Aorta (tissue), 5 donors: Measurements from ENCODE around the gene CLMN. TPM values are rescaled to one million over a fixed set of nuclear protein-coding genes. Genes with fewer than 3 reads are reported as not detected.

Experiments used
- ATAC-seq: fragments of 200-7000 bp; cut with Tn5 transposase; one replicate; pipeline ENCODE4 v1.9.1; 2022; ENCODE audit warnings: moderate library complexity; ENCODE audit not compliant: low FRiP score
- DNase-seq, 2 donors: peaks; one replicate each; pipeline ENCODE4 v3.0.0-alpha.2; 2020
- H3K27ac ChIP-seq, 2 donors: one replicate each; pipeline ENCODE4 v1.5.1; 2013; ENCODE audit warnings: low read length in 2 of 2, mild to moderate bottlenecking in 2 of 2, moderate library complexity in 2 of 2, control low read depth in 1 of 2, inconsistent platforms in 1 of 2, low read depth in 1 of 2
- H3K27me3 ChIP-seq, 2 donors: one replicate each; pipeline ENCODE4 v1.6.1; 2013; ENCODE audit warnings: control low read depth in 1 of 2, low read length in 1 of 2, mild to moderate bottlenecking in 1 of 2, moderate library complexity in 1 of 2; ENCODE audit not compliant: insufficient read depth in 2 of 2, control insufficient read depth in 1 of 2
- H3K36me3 ChIP-seq, 2 donors: one replicate each; pipeline ENCODE4 v1.6.1; 2013; ENCODE audit warnings: control low read depth in 1 of 2, low read length in 1 of 2, mild to moderate bottlenecking in 1 of 2; ENCODE audit not compliant: insufficient read depth in 2 of 2, control insufficient read depth in 1 of 2
- H3K4me1 ChIP-seq, 2 donors: one replicate each; pipeline ENCODE4 v1.6.1; 2013; ENCODE audit warnings: low read length in 2 of 2, control low read depth in 1 of 2, mild to moderate bottlenecking in 1 of 2, moderate library complexity in 1 of 2; ENCODE audit not compliant: insufficient read depth in 2 of 2, control insufficient read depth in 1 of 2
- H3K4me3 ChIP-seq, 2 donors: one replicate each; pipeline ENCODE4 v1.5.1; 2013; ENCODE audit warnings: low read length in 2 of 2, control low read depth in 1 of 2, mild to moderate bottlenecking in 1 of 2
- H3K9me3 ChIP-seq: one replicate; pipeline ENCODE4 v1.6.1; 2013; ENCODE audit warnings: mild to moderate bottlenecking, low read length; ENCODE audit not compliant: control insufficient read depth
- WGBS, 2 donors: extraction: QIAGEN DNeasy Blood & Tissue Kit; methylation state at CpG; one replicate each; pipeline ENCODE4 v1.1.7; 2013; 5-methylcytosine and 5-hydroxymethylcytosine counted together
- intact Hi-C, 2 donors: fragments of 100-400 bp; cut with DNase I; formaldehyde crosslinking; loops; one replicate each; pipeline versions ENCODE4 v1.14.2 to v1.15.0; 2022
- polyA plus RNA-seq, 2 donors: library from polyadenylated mRNA; stranded (reverse); fragments of 200-250 nt; gene quantifications; one replicate each; pipeline ENCODE4 v1.2.3, GENCODE V29; 2013
- total RNA-seq, 2 donors: library from RNA; stranded (reverse); fragmentation: NEBNext Ultra II Directional; extraction: Animal tissue kit (Norgen Biotek cat#: 25700); gene quantifications; one replicate each; pipeline ENCODE4 v1.2.1, GENCODE V29; 2021
- donor health status: healthy with polysubstance abuse.
- donor health status: Bipolar disorder and iron deficiency.
- donor health status: DM: no; HTN: no; CAD: no.
- donor health status: DM: no; HTN: no; CAD: no.
- donor health status: DM: yes; HTN: yes; CAD: no.

The CLMN gene
- total and polyA plus RNA-seq, 4 donors: 3.9 to 18.3 (median 11.0) TPM

DNA sequence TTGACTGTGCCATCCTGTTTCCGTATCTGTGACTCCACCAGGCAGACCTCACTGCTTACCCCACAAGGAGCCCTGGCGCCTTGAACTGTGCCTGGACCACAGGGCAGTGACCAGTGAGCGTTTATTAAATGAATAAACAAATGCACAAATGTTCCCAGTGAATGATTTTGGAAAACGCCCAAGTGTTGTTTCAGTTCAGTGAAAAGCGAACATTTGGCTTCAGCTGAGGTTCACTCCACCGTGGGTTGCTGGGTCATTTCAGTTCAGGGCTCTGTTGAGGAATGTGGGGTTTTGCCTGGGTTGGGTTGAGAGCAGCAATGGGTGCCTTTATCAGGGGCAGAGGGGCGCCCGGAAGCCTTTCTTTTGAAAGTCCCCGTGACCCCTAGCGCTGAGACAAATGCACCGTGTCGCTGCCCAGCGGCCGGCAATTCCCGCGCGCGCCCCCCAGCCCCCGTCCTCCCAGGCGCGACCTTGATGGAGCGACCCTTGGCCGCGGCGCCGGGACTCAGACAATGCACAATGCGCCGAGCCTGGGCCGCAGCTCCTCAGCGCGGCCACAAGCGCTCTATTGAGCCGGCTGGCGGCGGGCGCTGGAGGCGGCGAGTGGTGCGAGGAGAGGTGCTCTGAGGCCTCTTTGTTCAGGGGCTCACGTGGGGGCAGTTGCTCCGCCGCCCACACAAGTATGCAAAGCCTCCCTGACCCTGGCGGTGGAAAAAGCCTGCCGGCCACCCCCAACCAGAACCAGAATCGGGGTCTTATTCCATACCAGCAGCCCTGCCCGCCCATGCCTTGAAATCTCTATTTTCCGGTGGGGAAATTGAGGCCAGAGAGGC, 40.5 kb upstream of the CLMN start:
- WGBS, 2 donors: 35 to 40% methylated on average over 47 of the region's 47 CpGs
- no peak for ATAC-seq
- intact Hi-C loops: no loop called here
- no peak overlapping the region for H3K27ac ChIP-seq
- H3K9me3 ChIP-seq: peaks cover 2% of the 10 kb centered on the region
- no peaks in the 10 kb centered on the region for H3K4me1 ChIP-seq
- no peak for DNase-seq
- no peak overlapping the region for H3K4me3 ChIP-seq
- H3K36me3 ChIP-seq: no peaks in the 10 kb centered on the region
- no peaks in the 10 kb centered on the region for H3K27me3 ChIP-seq

DNA sequence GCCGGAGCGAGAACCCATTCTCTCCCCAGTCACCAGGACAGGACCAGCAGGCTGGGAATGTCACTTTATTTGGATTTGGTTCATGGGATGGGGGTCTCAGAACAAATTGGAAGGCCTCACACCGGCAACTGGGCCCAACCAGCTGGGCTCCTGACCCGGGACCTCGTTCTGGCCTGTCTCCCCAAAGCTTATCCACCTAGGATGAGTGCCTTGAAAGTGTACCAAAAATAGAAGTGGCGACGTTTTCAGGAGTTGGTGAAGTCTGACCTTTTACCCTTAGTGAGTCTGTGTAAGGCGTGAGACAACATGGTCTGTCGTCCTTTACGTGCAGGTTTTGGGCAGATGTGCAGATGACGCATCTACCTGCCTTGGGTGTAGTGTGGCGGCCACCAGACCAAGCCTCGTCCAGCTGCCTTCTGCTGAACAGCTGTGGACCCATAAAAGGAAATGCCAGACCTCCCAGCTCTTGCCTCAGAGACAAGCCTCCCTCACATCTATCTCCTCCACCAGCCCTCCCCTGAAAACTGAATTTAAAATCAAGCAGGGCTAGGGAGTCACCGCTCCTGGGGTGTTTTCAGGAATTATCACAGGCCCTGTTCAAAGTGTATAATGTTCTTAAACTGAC, 36.6 kb upstream of the CLMN start:
- intact Hi-C loops: no loop called here
- no peak overlapping the region for H3K4me3 ChIP-seq
- no peaks in the 10 kb centered on the region for H3K4me1 ChIP-seq
- no peaks in the 10 kb centered on the region for H3K36me3 ChIP-seq
- no peak for ATAC-seq
- H3K9me3 ChIP-seq: no peaks in the 10 kb centered on the region
- 73 to 75% methylated on average over 14 of the region's 14 CpGs for WGBS, 2 donors
- no peak for DNase-seq
- no peak overlapping the region for H3K27ac ChIP-seq
- no peaks in the 10 kb centered on the region for H3K27me3 ChIP-seq

DNA sequence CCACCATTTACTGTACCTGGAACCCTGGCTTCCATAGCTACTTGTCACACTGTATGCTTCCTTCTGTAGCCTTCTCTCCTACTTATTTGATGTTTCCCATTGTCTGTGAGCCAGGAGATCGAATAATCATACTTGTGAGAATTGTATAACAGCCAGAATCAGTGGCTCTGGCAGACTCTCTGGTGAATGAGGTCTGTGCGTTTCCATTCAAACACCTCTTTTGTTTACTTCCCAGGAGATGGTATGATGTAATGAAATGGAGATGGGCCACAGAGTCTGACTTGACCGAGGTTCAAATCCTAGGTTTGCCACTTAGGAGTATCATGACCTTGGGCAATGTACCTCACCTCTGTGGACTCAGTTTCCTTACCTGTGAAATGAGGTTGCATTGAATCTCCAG, 35.7 kb upstream of the CLMN start:
- no peak for ATAC-seq
- Histone ChIP-seq H3K4me3 (no peak overlapping the region), H3K27me3 (no peaks in the 10 kb centered on the region), H3K9me3 (no peaks in the 10 kb centered on the region), H3K4me1 (no peaks in the 10 kb centered on the region), H3K27ac (no peak overlapping the region), H3K36me3 (no peaks in the 10 kb centered on the region)
- intact Hi-C loops: no loop called here
- WGBS, 2 donors: 49 to 57% methylated on average over 3 of the region's 3 CpGs
- DNase-seq: no peak

DNA sequence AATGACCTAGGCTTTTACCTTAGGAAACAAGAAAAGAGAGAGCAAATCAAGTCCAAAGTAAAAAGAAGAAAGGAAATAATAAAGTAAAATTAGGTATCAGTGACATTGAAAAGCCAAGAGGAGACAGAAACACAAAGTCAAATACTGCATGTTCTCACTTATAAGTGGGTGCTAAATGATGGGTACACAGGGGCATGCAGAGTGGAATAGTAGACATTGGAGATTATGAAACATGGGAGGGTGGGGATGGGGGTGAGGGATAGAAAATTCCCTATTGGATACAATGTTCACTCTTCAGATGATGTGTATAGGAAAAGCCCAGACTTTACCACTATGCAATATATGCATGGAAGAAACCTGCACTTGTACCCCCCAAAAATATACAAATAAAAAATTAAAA, 35.1 kb upstream of the CLMN start:
- ATAC-seq (no peak), DNase-seq (no peak)
- H3K4me3 ChIP-seq: no peak overlapping the region
- intact Hi-C loops: no loop called here
- no peaks in the 10 kb centered on the region for H3K27me3 ChIP-seq
- H3K27ac ChIP-seq: no peak overlapping the region
- H3K9me3 ChIP-seq: no peaks in the 10 kb centered on the region
- no peaks in the 10 kb centered on the region for H3K4me1 ChIP-seq
- no peaks in the 10 kb centered on the region for H3K36me3 ChIP-seq

DNA sequence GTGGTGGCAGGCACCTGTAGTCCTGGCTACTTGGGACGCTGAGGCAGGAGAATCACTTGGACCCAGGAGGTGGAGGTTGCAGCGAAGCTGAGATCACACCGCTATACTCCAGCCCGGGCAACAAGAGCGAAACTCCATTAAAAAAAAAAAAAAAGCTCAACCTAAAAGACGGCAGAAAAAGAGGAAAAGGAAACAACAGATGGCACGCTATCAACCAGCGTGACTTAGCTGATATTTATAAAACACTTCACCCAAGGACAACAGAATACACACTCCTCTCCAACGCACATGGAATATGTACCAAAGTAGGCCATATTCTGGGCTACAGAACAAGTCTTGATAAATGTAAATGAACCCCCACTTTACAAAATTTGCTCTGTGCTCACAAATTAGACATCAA, 34.0 kb upstream of the CLMN start:
- no peak for ATAC-seq
- no peak for DNase-seq
- H3K4me1 ChIP-seq: no peaks in the 10 kb centered on the region
- no peaks in the 10 kb centered on the region for H3K9me3 ChIP-seq
- no peaks in the 10 kb centered on the region for H3K27me3 ChIP-seq
- no peak overlapping the region for H3K27ac ChIP-seq
- H3K36me3 ChIP-seq: no peaks in the 10 kb centered on the region
- 89 to 93% methylated on average over 9 of the region's 9 CpGs for WGBS, 2 donors
- H3K4me3 ChIP-seq: no peak overlapping the region
- intact Hi-C loops: no loop called here

DNA sequence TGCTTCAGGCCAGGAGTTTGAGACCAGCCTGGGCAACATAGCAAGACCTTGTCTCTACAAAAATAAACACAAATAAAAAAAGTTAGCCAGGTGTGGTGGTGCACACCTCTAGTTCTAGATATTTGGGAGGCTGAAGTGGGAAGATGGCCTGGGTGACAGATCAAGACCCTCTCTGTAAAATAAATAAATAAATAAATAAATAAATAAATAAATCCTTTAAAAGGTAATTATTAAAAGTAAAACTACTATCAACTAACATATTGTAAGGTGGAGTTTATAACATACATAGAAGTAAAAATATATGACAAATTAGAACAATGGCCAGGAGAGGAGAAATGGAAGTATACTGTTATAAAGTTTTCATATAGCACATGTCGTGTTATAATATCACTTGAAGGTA, 33.3 kb upstream of the CLMN start:
- ATAC-seq: no peak
- intact Hi-C loops: no loop called here
- H3K4me1 ChIP-seq: no peaks in the 10 kb centered on the region
- no peak overlapping the region for H3K27ac ChIP-seq
- no peak overlapping the region for H3K4me3 ChIP-seq
- no peak for DNase-seq
- H3K27me3 ChIP-seq: no peaks in the 10 kb centered on the region
- H3K36me3 ChIP-seq: no peaks in the 10 kb centered on the region
- no peaks in the 10 kb centered on the region for H3K9me3 ChIP-seq
- WGBS, 2 donors: 94 to 95% methylated on average over 1 of the region's 1 CpG

DNA sequence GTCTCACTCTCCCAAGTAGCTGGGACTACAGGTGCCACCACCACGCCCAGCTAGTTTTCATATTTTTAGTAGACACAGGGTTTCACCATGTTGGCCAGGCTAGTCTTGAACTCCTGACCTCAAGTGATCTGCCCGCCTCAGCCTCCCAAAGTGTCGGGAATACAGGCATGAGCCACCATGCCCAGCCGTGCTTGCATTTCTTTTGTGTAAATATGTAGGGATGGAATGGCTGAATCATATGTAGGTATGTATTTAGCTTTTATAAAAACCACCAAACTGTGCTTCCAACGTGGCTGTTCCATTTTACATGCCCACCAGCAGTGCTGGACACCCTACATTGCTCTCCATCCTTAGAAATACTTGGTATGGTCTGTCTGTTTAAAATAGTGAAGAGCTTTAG, 32.8 kb upstream of the CLMN start:
- no peak overlapping the region for H3K4me3 ChIP-seq
- ATAC-seq (no peak), DNase-seq (no peak)
- no peaks in the 10 kb centered on the region for H3K9me3 ChIP-seq
- no peaks in the 10 kb centered on the region for H3K27me3 ChIP-seq
- H3K36me3 ChIP-seq: no peaks in the 10 kb centered on the region
- intact Hi-C loops: no loop called here
- H3K4me1 ChIP-seq: no peaks in the 10 kb centered on the region
- H3K27ac ChIP-seq: no peak overlapping the region
- 75 to 81% methylated on average over 5 of the region's 5 CpGs for WGBS, 2 donors

DNA sequence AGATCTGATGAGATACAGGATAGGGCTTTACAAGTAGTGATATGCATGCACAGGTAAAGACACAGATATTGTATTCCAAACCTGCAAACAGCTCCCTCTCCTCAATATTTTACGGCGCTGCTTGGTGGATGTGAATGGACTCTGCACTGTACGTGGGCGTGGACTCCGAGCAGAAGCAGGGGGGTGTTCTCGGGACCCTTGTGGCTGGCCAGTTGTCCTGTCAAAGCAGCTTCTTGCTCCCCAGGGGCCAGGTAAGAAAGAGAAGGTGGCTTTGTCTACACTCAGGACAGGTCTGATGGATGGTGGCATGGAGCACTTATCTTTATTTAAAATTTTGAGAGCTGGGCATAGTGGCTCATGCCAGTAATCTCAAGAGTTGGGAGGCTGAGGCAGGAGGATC, 29.5 kb upstream of the CLMN start:
- H3K27ac ChIP-seq: no peak overlapping the region
- no peaks in the 10 kb centered on the region for H3K36me3 ChIP-seq
- no peak overlapping the region for H3K4me3 ChIP-seq
- ATAC-seq (no peak), DNase-seq (no peak)
- H3K9me3 ChIP-seq: no peaks in the 10 kb centered on the region
- H3K4me1 ChIP-seq: no peaks in the 10 kb centered on the region
- H3K27me3 ChIP-seq: no peaks in the 10 kb centered on the region
- 89 to 92% methylated on average over 6 of the region's 6 CpGs for WGBS, 2 donors
- intact Hi-C loops: no loop called here

DNA sequence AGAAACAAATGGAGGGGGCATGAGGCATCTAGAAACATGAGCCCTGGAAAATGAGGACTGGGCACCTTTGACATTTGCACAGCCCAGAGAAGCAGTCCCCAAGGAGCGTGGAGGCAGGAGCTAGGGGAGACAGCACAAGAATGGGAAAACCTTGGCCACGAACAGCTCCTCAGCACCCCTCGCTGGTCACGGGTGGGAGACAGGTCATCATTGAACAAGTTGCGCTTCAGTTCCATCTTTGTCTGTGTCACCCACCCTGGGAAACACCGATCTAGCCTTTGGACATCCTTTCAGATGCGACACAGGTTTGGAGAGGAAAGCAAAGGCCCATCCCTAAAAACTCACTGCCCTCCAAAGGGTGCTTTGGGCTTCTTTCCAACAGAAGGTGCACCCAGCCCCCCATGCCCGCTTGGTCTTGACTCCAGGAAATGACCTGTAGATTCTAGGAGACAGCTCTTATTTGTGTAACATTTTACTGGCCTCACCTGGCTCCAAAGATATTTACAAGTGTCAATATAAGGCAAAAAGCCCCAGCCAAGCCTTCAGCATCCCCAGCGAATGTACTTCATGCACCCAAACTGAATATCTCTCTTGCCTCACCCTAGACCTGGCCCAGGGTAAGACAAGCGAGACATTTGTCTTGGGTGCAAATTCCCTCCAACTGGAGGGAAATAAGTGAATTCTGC, 28.8 kb upstream of the CLMN start:
- Histone ChIP-seq H3K9me3 (no peaks in the 10 kb centered on the region), H3K27me3 (no peaks in the 10 kb centered on the region), H3K4me3 (no peak overlapping the region), H3K4me1 (no peaks in the 10 kb centered on the region), H3K27ac (no peak overlapping the region), H3K36me3 (no peaks in the 10 kb centered on the region)
- ATAC-seq: no peak
- DNase-seq: no peak
- intact Hi-C loops: no loop called here
- WGBS, 2 donors: 81% methylated on average over 10 of the region's 10 CpGs
